Anterior cingulate cortex (tissue), 58 donors: ENCODE measurements around the gene TSPAN9.

Experiments
- DNase-seq, 58 donors: peaks; one replicate each; lab custom pipeline; 2025; lab: John Stamatoyannopoulos, UW

TSPAN9 gene

DNA sequence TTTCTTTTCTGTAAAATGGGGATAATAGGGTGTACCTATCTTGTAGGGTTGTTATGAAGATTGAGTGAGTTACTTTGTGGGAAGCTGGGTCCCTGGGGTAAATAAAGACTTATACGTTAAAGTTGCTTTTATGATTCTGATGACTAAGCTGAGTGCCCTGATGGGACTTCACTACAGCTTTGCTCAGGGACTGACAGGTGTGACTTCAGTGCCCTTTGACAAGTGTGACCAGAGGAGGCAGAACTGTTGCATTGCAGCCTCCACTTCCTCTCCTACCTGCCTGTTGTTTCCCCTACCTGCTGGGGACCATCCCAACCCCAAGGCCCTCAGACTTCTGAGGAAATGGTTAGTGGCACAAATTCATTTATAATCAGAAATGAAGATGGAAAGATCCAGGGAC lies 119.3 kb downstream of the TSPAN9 start:
- no peak for DNase-seq

DNA sequence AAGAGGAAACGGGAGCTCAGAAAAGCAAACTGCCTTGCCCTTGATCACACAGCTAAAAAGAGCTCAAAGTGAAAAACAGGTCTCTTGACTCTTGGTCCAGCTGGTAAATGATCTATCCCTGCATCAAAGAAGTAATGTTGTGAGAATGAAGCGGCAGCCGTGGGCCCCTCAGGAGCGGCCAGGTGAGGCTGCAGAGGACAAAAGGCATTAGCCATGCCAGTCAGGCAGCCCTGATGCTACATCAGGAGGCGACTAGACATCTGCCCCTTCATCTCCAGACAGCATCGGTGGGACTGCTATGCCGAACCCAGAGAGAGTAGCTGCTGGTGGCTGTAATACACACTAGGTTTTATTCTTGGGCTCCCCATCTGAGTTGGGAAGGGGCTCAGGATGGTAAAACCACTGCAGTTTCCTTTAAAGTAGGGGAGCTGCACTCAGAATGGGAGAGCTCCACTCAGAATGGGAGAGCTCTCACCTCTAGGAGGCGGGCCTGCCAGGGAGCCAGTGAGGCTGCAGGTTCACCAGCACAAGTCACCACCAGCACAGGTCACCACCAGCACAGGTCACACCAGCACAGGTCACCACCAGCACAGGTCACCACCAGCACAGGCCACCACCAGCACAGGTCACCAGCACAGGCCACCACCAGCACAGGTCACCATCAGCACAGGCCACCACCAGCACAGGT lies 120.1 kb downstream of the TSPAN9 start:
- no peak for DNase-seq

GRCh38 chr12:3199551-3200031 lies 122.4 kb downstream of the TSPAN9 start:
- DNase-seq: peak in 11 of 58 donors; percentile 12 to 34 (median 26)

DNA sequence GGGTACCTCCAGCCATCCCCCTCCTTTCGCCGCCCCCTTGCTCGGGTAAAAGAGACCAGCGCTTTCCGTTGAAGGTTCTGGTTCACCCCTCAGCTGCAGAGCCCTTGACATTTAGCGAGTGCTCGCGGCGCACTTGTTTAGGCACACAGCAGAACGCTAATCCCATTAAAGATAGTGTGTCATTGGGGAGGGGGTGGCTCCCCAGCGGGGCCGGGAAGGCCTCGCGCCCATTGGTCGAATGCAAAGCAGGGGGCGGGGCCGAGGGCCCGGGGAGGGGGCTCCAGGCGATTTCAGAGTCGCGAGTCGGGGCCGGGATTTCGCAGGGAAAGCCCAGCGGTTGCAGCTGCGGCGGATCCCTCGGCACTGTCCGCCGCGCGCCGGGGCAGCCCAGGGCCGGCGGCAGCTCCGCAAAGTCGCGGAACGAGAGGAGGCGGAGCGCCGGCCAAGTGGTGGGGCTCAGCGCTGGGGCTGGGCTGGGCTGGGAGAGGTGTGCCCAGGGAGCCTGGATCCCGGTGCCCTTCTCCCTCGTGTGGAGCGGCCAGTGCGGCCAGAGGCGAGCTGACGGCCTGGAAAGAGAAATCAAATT lies 122.9 kb downstream of the TSPAN9 start:
- peak in 24 of 58 donors; percentile 7 to 55 (median 29) for DNase-seq

GRCh38 chr12:3200814-3201233 lies 123.6 kb downstream of the TSPAN9 start:
- no peak for DNase-seq

- no peak for DNase-seq
Measured at GRCh38 chr12:3201339-3202051, 124.3 kb downstream of the TSPAN9 start.

DNA sequence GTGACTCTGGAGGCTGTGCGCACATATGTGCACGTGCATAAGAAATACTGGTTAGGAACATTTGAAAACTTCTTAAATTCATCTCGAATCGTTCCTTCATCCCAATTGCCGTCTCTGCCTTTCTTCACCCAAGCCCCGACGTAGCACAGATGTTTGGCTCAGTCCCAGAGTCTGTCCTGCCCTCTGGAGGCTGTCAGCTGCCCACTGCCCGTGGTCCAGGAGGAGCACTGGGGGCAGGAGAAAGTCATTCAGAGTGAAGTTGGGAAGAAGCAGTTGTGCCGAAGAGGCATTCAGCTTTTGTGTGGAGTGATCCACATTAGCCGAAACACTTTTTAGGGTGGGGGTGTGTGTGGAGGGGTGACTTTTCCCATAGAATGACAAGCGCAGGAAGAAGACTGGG lies 124.9 kb downstream of the TSPAN9 start:
- DNase-seq: no peak

DNA sequence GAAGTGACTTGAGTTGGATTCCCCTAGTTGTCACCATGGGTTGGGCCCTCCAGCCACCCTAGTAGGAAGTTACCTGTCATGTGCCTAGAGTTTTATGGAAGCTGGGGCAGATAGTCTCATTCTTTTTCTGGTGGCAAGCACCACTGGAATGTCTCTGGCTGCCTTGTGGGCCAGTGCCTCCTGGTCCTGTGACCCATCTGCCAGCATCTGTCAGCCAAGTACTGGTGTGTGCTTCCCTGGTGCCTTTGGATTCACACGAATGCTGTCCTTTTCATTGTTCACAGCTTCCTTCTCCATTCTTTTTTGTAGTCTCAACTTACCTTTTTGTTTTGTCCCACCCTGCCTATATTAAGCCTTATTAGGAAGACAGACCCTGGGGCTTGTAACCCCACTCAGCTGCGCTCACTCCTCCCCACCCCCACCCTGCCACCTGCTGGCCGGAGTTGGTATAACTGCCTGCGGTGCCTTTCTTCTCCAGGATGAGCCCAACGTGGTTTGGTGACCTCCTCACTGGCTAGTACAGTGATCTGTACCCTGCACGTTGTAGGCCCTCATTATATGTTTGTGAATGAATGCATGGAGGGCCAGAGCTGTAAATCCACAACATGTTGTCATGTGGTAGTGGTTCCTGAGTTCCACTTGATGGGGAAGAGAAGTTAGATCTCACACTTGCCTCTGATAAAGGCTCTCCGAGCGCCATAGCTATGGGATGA lies 125.7 kb downstream of the TSPAN9 start:
- peak in 26 of 58 donors; percentile 4 to 53 (median 19) for DNase-seq

- DNase-seq: no peak
Measured at GRCh38 chr12:3203713-3204112, 126.5 kb downstream of the TSPAN9 start.

GRCh38 chr12:3204143-3204542 lies 127.0 kb downstream of the TSPAN9 start:
- DNase-seq: peak in 1 of 58 donors; percentile 28

DNA sequence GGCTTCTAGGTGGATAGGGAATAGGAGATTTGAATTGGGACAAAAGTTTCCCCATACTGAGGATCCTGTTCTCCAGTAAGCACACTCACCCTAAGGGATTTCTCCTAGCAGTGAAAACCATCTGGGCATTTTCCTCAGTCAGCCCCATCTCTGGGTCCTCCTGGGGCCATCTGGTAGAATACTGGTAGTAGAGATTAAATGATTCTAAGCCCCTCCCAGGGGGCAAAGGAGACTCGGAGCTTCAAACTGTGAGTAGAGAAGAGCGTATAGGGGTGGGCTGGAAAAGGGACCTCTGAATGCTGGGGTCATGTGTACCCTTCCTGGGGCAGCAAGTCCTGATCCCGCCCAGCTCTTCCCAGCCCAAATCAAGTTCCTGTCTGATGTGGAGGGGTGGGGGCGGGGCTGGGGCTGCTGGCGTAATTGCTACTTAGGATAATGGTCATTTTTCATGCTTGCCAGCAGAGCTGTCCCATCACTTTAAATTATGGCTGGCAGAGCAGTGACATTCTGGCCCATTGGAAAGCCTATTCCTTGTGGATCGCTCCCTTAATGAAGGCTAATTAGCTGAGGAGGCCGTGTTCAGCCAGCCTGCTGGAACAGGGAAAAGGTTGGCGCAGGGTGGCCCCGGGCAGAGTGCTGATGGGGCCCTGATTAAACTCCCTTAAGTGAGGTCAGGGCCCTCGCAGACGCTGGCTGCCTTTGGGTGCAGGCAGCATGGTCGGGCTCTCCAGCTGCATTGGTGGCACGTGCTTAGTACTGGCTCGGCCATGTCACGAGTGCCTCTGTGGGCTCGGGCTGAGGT lies 127.8 kb downstream of the TSPAN9 start:
- peak in 1 of 58 donors; percentile 8 for DNase-seq

GRCh38 chr12:3205742-3206519 lies 128.8 kb downstream of the TSPAN9 start:
- DNase-seq: no peak

DNA sequence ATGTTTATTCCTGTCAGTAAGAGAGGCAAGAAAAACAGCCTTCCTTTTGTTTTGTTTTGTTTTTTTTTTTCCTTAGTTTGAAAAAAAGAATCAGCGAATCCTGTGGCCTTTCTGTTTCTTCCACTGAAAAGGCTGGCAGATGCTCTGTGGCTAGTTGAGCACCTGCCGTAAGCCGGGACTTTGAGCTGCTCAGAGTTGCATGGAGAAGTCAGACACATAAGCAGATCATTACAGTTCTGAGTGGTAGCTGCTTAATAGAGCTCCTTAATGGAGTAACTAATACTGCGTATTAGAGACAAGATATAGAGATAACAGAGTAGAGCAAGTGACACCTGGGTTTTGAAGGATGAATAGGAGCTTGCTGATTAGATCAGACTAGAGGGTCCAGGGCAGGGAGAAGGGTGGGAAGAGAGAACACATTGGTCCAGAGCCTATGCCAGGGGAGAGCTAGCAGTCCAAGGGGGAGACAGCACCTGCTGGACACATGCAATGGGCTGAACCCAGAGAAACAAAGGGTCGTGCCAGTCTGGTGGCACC lies 129.4 kb downstream of the TSPAN9 start:
- no peak for DNase-seq

GRCh38 chr12:3207175-3207574 lies 130.0 kb downstream of the TSPAN9 start:
- DNase-seq: no peak

- DNase-seq: no peak
Measured at GRCh38 chr12:3207858-3208257, 130.7 kb downstream of the TSPAN9 start.

DNA sequence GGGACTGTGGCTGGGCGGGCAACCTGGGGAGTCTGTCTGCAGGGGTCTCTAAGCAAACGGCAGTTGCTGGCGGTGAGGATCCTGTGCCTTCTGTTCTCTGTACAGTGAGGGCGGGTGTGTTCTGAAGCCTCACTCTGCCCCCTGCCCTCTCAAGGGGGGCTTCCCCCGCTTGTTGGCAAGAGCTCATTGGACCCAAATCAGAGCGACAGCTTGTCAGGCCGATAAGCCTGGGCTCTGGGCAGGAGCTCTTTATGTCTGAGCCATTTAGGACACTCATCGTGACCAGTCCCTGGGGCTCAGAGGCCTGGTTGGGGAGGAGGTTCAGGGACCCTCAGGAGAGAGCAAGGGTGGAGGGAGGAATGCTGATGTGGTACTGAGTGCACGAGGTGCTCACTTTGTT lies 136.0 kb downstream of the TSPAN9 start:
- no peak for DNase-seq

GRCh38 chr12:3213768-3214167 lies 136.6 kb downstream of the TSPAN9 start:
- peak in 1 of 58 donors; percentile 62 for DNase-seq

DNA sequence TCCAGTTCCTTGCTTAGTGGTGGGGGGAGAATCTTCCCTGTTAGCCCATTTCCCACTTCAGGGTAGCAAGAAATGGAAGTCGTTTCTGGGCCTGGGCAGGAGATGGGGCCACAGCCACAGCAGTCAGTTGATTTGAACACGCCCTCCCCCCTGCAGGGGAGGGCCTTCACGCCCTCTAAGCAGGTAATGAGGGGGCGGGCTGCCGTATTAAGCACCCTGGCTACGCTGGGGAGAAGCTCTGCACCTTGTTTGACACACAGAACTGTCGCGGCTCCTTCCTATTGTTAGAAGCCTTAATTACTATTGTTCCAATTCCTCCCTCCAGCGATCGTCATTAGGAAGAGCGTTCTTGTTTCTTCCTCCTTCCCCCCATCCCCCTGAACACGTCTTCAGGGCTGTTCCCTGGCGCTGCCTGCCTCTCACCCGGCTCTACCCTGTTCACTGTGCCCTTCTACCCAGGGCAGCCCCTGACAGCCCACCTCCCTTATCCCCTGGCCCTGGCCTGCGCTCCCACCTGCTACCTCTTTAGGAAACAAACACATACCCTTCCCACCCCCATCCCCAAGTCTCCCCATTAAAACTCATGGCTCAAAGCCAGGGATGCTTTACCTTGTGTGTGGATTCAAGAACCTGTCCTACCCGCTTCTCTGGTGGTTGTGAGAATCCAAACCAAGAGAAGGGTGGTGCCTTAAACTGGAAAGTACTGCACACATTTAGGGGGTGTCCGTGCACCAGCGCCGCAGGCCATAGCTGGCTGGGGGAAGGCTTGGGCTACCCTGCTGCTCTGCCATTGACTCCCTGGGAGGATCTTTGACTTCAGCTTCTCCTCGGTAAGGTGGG lies 137.6 kb downstream of the TSPAN9 start:
- peak in 1 of 58 donors; percentile 54 for DNase-seq
